Uterus (tissue), 4 donors: ENCODE measurements around the gene SS18. TPM values are rescaled to one million over a fixed set of nuclear protein-coding genes. Genes with fewer than 3 reads are reported as not detected.

Source experiments
- DNase-seq, 2 donors: peaks; one replicate each; pipeline ENCODE4 v3.0.0-alpha.2; 2019 to 2020
- H3K27ac ChIP-seq, 2 donors: fragments of 200-600 bp; sonication (generic); 1 replicate in 1 of 2; 2 replicates in 1 of 2; pipeline ENCODE4 v1.5.1; 2016 to 2018
- H3K27me3 ChIP-seq, 2 donors: fragments of 200-600 bp; sonication (generic); one replicate each; pipeline ENCODE4 v1.5.1; 2018 to 2019; ENCODE audit warnings: control low read depth in 1 of 2
- H3K36me3 ChIP-seq, 2 donors: fragments of 200-600 bp; sonication (generic); one replicate each; pipeline ENCODE4 v1.5.1; 2019; ENCODE audit warnings: control low read depth in 1 of 2
- H3K4me1 ChIP-seq, 2 donors: fragments of 200-600 bp; sonication (generic); one replicate each; pipeline ENCODE4 v1.5.1; 2018 to 2019; ENCODE audit warnings: control low read depth in 1 of 2
- H3K4me3 ChIP-seq, 2 donors: fragments of 200-600 bp; sonication (generic); 1 replicate in 1 of 2; 2 replicates in 1 of 2; pipeline ENCODE4 v1.5.1; 2018 to 2019; ENCODE audit warnings: mild to moderate bottlenecking in 1 of 2
- H3K9me3 ChIP-seq, 2 donors: fragments of 200-600 bp; sonication (generic); one replicate each; pipeline ENCODE4 v1.5.1; 2019; ENCODE audit warnings: control low read depth in 1 of 2
- CTCF ChIP-seq, 4 experiments: fragments of 200-600 bp in 2 of 4; fragments of 450-650 bp in 2 of 4; sonication (generic) in 2 of 4; IDR thresholded peaks; one replicate each; pipeline ENCODE4 v1.5.1; 2016 to 2019; ENCODE audit warnings: antibody characterized with exemption in 4 of 4, mild to moderate bottlenecking in 2 of 4, moderate library complexity in 1 of 4
- POLR2A ChIP-seq, 2 donors: fragments of 450-650 bp; IDR thresholded peaks; one replicate each; pipeline ENCODE4 v1.6.1; 2016; ENCODE audit warnings: antibody characterized with exemption in 2 of 2, mild to moderate bottlenecking in 1 of 2, moderate library complexity in 1 of 2
- intact Hi-C: fragments of 100-400 bp; cut with DNase I; formaldehyde crosslinking; loops from one replicate; pipeline ENCODE4 v1.15.1; 2023; ENCODE audit warnings: low total_unique reads
- total RNA-seq, 4 donors: library from RNA; depleted of rRNA in 3 of 4; stranded (reverse); fragments of >200 nt in 3 of 4; gene quantifications; one replicate each; pipeline versions ENCODE4 v1.1.0 to v1.2.4, GENCODE V29; 2014 to 2023
- donor health status: DM: yes; HTN: yes; CAD: no.

SS18 gene
- total RNA-seq, 4 donors from 2014 or later = 34.7 to 188 (median 91.9) TPM

- Histone ChIP-seq H3K27ac (no peak overlapping the region), H3K27me3 (no peaks in the 10 kb centered on the region), H3K4me3 (no peak overlapping the region), H3K36me3 (no peaks in the 10 kb centered on the region), H3K9me3 (no peaks in the 10 kb centered on the region), H3K4me1 (no peaks in the 10 kb centered on the region)
- DNase-seq = no peak
- intact Hi-C loops = no loop called here
- TF ChIP-seq POLR2A (IDR thresholded peaks at IDR 0.05) = no peak
- TF ChIP-seq CTCF (IDR thresholded peaks at IDR 0.05) = no peak
Observed at GRCh38 chr18:26021061-26021754, 69.2 kb downstream of the SS18 start.

DNA sequence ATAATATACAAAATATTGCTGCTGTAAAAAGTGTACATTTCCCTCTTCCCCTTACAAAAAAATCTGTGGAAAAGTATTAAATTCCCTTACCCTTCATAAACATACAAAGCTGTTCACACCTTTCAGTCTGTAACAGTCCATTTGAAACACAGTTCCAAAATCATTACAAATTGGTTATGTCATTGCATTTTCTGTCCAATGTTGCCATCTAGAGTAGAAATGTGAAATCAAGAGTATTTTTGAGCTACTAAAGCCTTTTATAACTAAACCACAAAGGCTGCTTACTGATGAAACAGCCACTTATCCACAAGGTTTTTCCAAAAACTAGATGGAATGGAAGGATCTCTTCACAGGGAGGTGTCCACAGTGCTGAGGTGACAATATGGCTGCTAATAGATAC is 72.5 kb downstream of the SS18 start:
- Histone ChIP-seq H3K27ac (no peak overlapping the region), H3K4me1 (no peaks in the 10 kb centered on the region), H3K36me3 (no peaks in the 10 kb centered on the region), H3K27me3 (no peaks in the 10 kb centered on the region), H3K9me3 (no peaks in the 10 kb centered on the region), H3K4me3 (no peak overlapping the region)
- DNase-seq = no peak
- TF ChIP-seq CTCF (IDR thresholded peaks at IDR 0.05) (no peak), POLR2A (IDR thresholded peaks at IDR 0.05) (no peak)
- intact Hi-C loops = no loop called here

GRCh38 chr18:26014462-26014861 is 76.0 kb downstream of the SS18 start:
- Histone ChIP-seq H3K27me3 (no peaks in the 10 kb centered on the region), H3K9me3 (no peaks in the 10 kb centered on the region), H3K36me3 (no peaks in the 10 kb centered on the region), H3K4me3 (no peak overlapping the region), H3K4me1 (no peaks in the 10 kb centered on the region), H3K27ac (no peak overlapping the region)
- no peak for DNase-seq
- intact Hi-C loops = no loop called here
- no peak for TF ChIP-seq POLR2A (IDR thresholded peaks at IDR 0.05)
- TF ChIP-seq CTCF (IDR thresholded peaks at IDR 0.05) = no peak

DNA sequence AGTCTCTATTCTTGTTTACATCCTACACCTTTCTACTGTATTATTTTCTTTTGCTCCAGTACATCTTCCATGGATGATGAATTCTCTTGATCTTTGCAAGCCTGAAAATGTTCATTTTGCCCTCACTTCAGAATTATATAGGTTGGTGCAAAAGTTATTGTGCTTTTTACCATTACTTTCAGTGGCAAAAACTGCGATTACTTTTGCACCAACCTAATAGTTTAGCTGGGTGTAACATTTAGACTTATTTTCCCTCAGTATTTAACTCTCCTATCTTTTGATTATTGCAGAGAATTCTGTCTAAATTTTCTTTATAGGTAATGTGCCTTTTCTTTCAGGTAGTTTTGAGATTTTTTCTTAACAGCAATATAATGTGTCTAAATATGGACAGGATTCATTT is 81.8 kb downstream of the SS18 start:
- H3K4me1 ChIP-seq = no peaks in the 10 kb centered on the region
- TF ChIP-seq CTCF (IDR thresholded peaks at IDR 0.05) = no peak
- no peak for TF ChIP-seq POLR2A (IDR thresholded peaks at IDR 0.05)
- H3K27me3 ChIP-seq = no peaks in the 10 kb centered on the region
- no peaks in the 10 kb centered on the region for H3K9me3 ChIP-seq
- intact Hi-C loops = no loop called here
- H3K27ac ChIP-seq = no peak overlapping the region
- H3K4me3 ChIP-seq = no peak overlapping the region
- no peak for DNase-seq
- H3K36me3 ChIP-seq = no peaks in the 10 kb centered on the region

DNA sequence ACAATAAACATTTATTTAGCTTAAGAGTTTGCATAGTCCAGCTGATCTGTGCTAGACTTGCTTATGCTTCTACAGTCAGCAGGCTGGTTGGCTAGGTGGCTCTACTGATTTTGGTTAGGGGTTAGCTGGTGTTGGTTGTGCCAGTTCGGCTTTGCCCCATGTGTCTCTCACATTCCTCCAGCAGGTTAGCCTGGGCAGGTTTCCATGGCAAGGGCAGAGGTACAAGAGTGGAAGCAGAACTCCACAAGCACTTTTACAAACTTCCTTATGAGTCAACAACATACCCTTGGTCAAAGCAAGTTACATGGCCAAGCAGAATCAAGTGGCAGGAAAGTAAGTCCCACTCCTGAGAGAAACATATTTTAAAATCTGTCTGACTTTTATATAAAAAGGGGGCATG is 82.3 kb downstream of the SS18 start:
- intact Hi-C loops = no loop called here
- H3K27ac ChIP-seq = no peak overlapping the region
- TF ChIP-seq POLR2A (IDR thresholded peaks at IDR 0.05) (no peak), CTCF (IDR thresholded peaks at IDR 0.05) (no peak)
- no peak for DNase-seq
- H3K9me3 ChIP-seq = no peaks in the 10 kb centered on the region
- no peak overlapping the region for H3K4me3 ChIP-seq
- no peaks in the 10 kb centered on the region for H3K36me3 ChIP-seq
- no peaks in the 10 kb centered on the region for H3K4me1 ChIP-seq
- no peaks in the 10 kb centered on the region for H3K27me3 ChIP-seq
